ENCODE measurements around the gene GARIN5A. TPM values are rescaled to one million over a fixed set of nuclear protein-coding genes. Genes with fewer than 3 reads are reported as not detected.

The GARIN5A gene
- total RNA-seq (2021) (8.2 to 17.1 TPM (median 15.3 TPM) in 3 replicates), Bru-seq, nascent RNA (percentile 41 among the genes with signal in this experiment)
- long read RNA-seq, experiment 1, transcript FAM71E1-202 (5 exons, 1,225 nt) = minor isoform, 5 of 14 reads
- long read RNA-seq, experiment 1, transcript FAM71E1-204 (5 exons, 1,281 nt) = major isoform, 6 of 14 reads
- long read RNA-seq, experiment 1, partial matches to known transcripts = 2 of 14 reads
- long read RNA-seq, experiment 1, other reads (novel, unspliced or antisense) = 1 of 14 reads
- long read RNA-seq, experiment 2, transcript FAM71E1-202 (5 exons, 1,225 nt) = major isoform, 8 of 14 reads
- long read RNA-seq, experiment 2, partial matches to known transcripts = 2 of 14 reads
- long read RNA-seq, experiment 2, other reads (novel, unspliced or antisense) = 1 of 14 reads
- long read RNA-seq, experiment 3 = 0 reads

- Mint-ChIP-seq H3K27ac (peak within 1 kb of the TSS; percentile 99), H3K27me3 (ENCODE audit: low read depth) (no peaks in the 10 kb centered on the region; the same call in none of the 2 replicates), H3K36me3 (peaks cover 27% of the 10 kb centered on the region), H3K9me3 (peaks cover 11% of the 10 kb centered on the region), H3K4me1 (peaks cover 9% of the 10 kb centered on the region), H3K4me3 (peak within 1 kb of the TSS; percentile 98)
- CTCF ChIA-PET = interaction anchor here (0.6 to 2.6 kb wide), 4 partner anchors 10 to 119 kb away, joined by 3 to 8 read pairs (median 3); no protein-coding TSS in a partner anchor
- ATAC-seq (peak; percentile 92), DNase-seq (ENCODE audit: low spot score) (peak; percentile 97)
- POLR2A ChIA-PET = no interaction called here
- TF ChIP-seq TEAD4 (CRISPR knock-in tag; IDR thresholded peaks at IDR 0.05) (peak; percentile 60; the same call in 1 of the 2 replicates), E2F5 (CRISPR knock-in tag; IDR thresholded peaks at IDR 0.05) (peak; percentile 83), MAX (CRISPR knock-in tag; IDR thresholded peaks at IDR 0.05) (peak; percentile 88), ESRRA (CRISPR knock-in tag; IDR thresholded peaks at IDR 0.05; ENCODE audit: borderline replicate concordance) (0 out of 2 replicates have a peak, but pooled peaks have one; percentile 19), USF1 (CRISPR knock-in tag; IDR thresholded peaks at IDR 0.05) (0 out of 2 replicates have a peak, but pooled peaks have one; percentile 32), CREB1 (CRISPR knock-in tag; IDR thresholded peaks at IDR 0.05) (peak; percentile 78), ZNF532 (CRISPR knock-in tag; IDR thresholded peaks at IDR 0.05; ENCODE audit: borderline replicate concordance) (no peak), TP53 (CRISPR knock-in tag; IDR thresholded peaks at IDR 0.05) (no peak; the same call in 1 of the 2 replicates), ZNF425 (CRISPR knock-in tag; conservative IDR thresholded peaks at IDR 0.05) (no peak), SP1 (CRISPR knock-in tag; conservative IDR thresholded peaks at IDR 0.05) (peak; percentile 93), USF2 (CRISPR knock-in tag; IDR thresholded peaks at IDR 0.05) (peak; percentile 42), SMAD3 (CRISPR knock-in tag; IDR thresholded peaks at IDR 0.05; ENCODE audit: borderline replicate concordance) (peak; percentile 41; the same call in 1 of the 2 replicates), NFYB (CRISPR knock-in tag; conservative IDR thresholded peaks at IDR 0.05; ENCODE audit: low read depth) (0 out of 2 replicates have a peak, but pooled peaks have one; percentile 23), ZNF138 (CRISPR knock-in tag; conservative IDR thresholded peaks at IDR 0.05) (no peak), ETV6 (CRISPR knock-in tag; IDR thresholded peaks at IDR 0.05) (no peak), ATF2 (CRISPR knock-in tag; IDR thresholded peaks at IDR 0.05; ENCODE audit: borderline replicate concordance, low read depth) (peak; percentile 37; the same call in 1 of the 2 replicates), ATF1 (CRISPR knock-in tag; IDR thresholded peaks at IDR 0.05) (peak; percentile 88; the same call in 1 of the 2 replicates), ZNF121 (CRISPR knock-in tag; IDR thresholded peaks at IDR 0.05) (no peak), CREM (CRISPR knock-in tag; IDR thresholded peaks at IDR 0.05) (peak; percentile 99), ZNF232 (CRISPR knock-in tag; IDR thresholded peaks at IDR 0.05) (0 out of 2 replicates have a peak, but pooled peaks have one; percentile 42), ZBTB43 (CRISPR knock-in tag; IDR thresholded peaks at IDR 0.05) (peak; percentile 32; the same call in 1 of the 2 replicates), ZBTB21 (CRISPR knock-in tag; IDR thresholded peaks at IDR 0.05; ENCODE audit: borderline replicate concordance) (peak; percentile 100)
These were observed at the start of gene GARIN5A, which contains the start of gene EMC10 for GRCh38 chr19:50476224-50476906. Gene GARIN5A (minus strand): TSS chr19:50476848. CDS start chr19:50476388, 460 bp downstream. Gene EMC10 (plus strand): TSS chr19:50476507. CDS start chr19:50476545, 38 bp downstream.

Data from WTC11 (cell line).